IPS-20b (cell line): Measurements from ENCODE around the gene KLRB1.
"Not testable (repeated sequence)": the region's sequence is repeated elsewhere in the genome, so short reads cannot be mapped to it uniquely, and the experiment has no call there.

Experiments used
- H3K27ac ChIP-seq: one replicate; pipeline ENCODE4 v1.5.1; 2013; ENCODE audit warnings: low read length
- H3K27me3 ChIP-seq: 2 replicates; pipeline ENCODE4 v1.6.1; 2013; ENCODE audit warnings: mild to moderate bottlenecking, low read length, inconsistent platforms; ENCODE audit not compliant: insufficient read depth
- H3K36me3 ChIP-seq: 2 replicates; pipeline ENCODE4 v1.6.1; 2013; ENCODE audit warnings: low read depth, mild to moderate bottlenecking, inconsistent platforms, low read length, moderate library complexity; ENCODE audit not compliant: insufficient read depth
- H3K4me1 ChIP-seq: 2 replicates; pipeline ENCODE4 v1.6.1; 2013; ENCODE audit warnings: mild to moderate bottlenecking, control low read depth, inconsistent platforms, low read length, moderate library complexity; ENCODE audit not compliant: insufficient read depth
- H3K4me3 ChIP-seq: 2 replicates; pipeline ENCODE4 v1.5.1; 2013; ENCODE audit warnings: mild to moderate bottlenecking, low read length, inconsistent platforms
- H3K9ac ChIP-seq: 2 replicates; pipeline ENCODE4 v1.6.1; 2013; ENCODE audit warnings: low read depth, mild to moderate bottlenecking, inconsistent platforms, low read length, moderate library complexity
- H3K9me3 ChIP-seq: 2 replicates; pipeline ENCODE4 v1.6.1; 2013; ENCODE audit warnings: mild to moderate bottlenecking, low read depth, low read length, inconsistent platforms; ENCODE audit not compliant: insufficient read depth

Gene KLRB1

GRCh38 chr12:9587987-9588600 is 19.6 kb downstream of the KLRB1 start:
- H3K4me1 ChIP-seq, result no peaks in the 10 kb centered on the region
- H3K9ac ChIP-seq, result no peak overlapping the region
- no peak overlapping the region for H3K4me3 ChIP-seq
- no peaks in the 10 kb centered on the region for H3K27me3 ChIP-seq
- no peaks in the 10 kb centered on the region for H3K9me3 ChIP-seq
- no peaks in the 10 kb centered on the region for H3K36me3 ChIP-seq
- H3K27ac ChIP-seq, result no peak overlapping the region

GRCh38 chr12:9577729-9578128 is 30.0 kb downstream of the KLRB1 start:
- H3K9me3 ChIP-seq, H3K36me3 ChIP-seq: not testable (repeated sequence)

GRCh38 chr12:9567151-9567550 is 40.6 kb downstream of the KLRB1 start:
- not testable (repeated sequence) for H3K27ac ChIP-seq, H3K27me3 ChIP-seq, H3K9me3 ChIP-seq, H3K4me1 ChIP-seq, H3K4me3 ChIP-seq, H3K9ac ChIP-seq, H3K36me3 ChIP-seq

More at GRCh38 chr12:9577729-9578128, 30.0 kb downstream of the KLRB1 start:
- H3K27ac ChIP-seq, H3K9ac ChIP-seq, H3K4me1 ChIP-seq, H3K27me3 ChIP-seq, H3K4me3 ChIP-seq: not testable (repeated sequence)

- not testable (repeated sequence) for H3K27ac ChIP-seq, H3K27me3 ChIP-seq, H3K36me3 ChIP-seq, H3K9me3 ChIP-seq, H3K9ac ChIP-seq, H3K4me1 ChIP-seq, H3K4me3 ChIP-seq
These were observed 41.6 kb downstream of the KLRB1 start for GRCh38 chr12:9566113-9566512.

- not testable (repeated sequence) for H3K9me3 ChIP-seq, H3K36me3 ChIP-seq, H3K4me3 ChIP-seq, H3K9ac ChIP-seq, H3K4me1 ChIP-seq, H3K27ac ChIP-seq, H3K27me3 ChIP-seq
These were observed 43.3 kb downstream of the KLRB1 start for GRCh38 chr12:9564418-9564817.

- not testable (repeated sequence) for H3K36me3 ChIP-seq, H3K27me3 ChIP-seq, H3K9me3 ChIP-seq, H3K9ac ChIP-seq, H3K27ac ChIP-seq, H3K4me1 ChIP-seq, H3K4me3 ChIP-seq
These were observed 44.8 kb downstream of the KLRB1 start for GRCh38 chr12:9562841-9563453.

- H3K4me1 ChIP-seq, H3K4me3 ChIP-seq, H3K9ac ChIP-seq, H3K36me3 ChIP-seq, H3K27ac ChIP-seq, H3K27me3 ChIP-seq, H3K9me3 ChIP-seq: not testable (repeated sequence)
These were observed 62.2 kb downstream of the KLRB1 start for GRCh38 chr12:9545489-9545888.
